K562 (cell line): Measurements from ENCODE around the gene ORMDL3. TPM values are rescaled to one million over a fixed set of nuclear protein-coding genes. Genes with fewer than 3 reads are reported as not detected.

Source experiments
- ARNT ChIP-seq, 2 experiments: fragments of 450-650 bp; IDR thresholded peaks; 2 replicates each; pipeline ENCODE4 v1.6.1; 2016; ENCODE audit warnings: mild to moderate bottlenecking in 1 of 2
- BRF1 ChIP-seq: IDR thresholded peaks from 3 replicates; pipeline ENCODE4 v1.6.1; 2011; ENCODE audit warnings: borderline replicate concordance, mild to moderate bottlenecking; ENCODE audit not compliant: insufficient read length; ENCODE audit errors: extremely low read depth
- CHD4 ChIP-seq: fragments of 200-600 bp; sonication (generic); IDR thresholded peaks from 3 replicates; pipeline ENCODE4 v1.6.1; 2012; ENCODE audit warnings: low read depth, mild to moderate bottlenecking, mixed read lengths, low read length, inconsistent platforms; ENCODE audit not compliant: insufficient read depth, insufficient replicate concordance, poor library complexity, severe bottlenecking
- FOXK1 ChIP-seq: sonication (generic); formaldehyde crosslinking; IDR thresholded peaks from 2 replicates; pipeline ENCODE4 v1.8.0; 2022; ENCODE audit warnings: missing genetic modification reagents, mild to moderate bottlenecking, borderline replicate concordance
- LEF1 ChIP-seq: fragments of 450-650 bp; IDR thresholded peaks from 2 replicates; pipeline ENCODE4 v1.6.1; 2016; ENCODE audit warnings: mild to moderate bottlenecking
- MECOM ChIP-seq: fragments of 250-450 bp; sonication (Bioruptor Pico); IDR thresholded peaks from 2 replicates; pipeline ENCODE4 v1.8.0; 2022; ENCODE audit warnings: inconsistent platforms
- SAFB2 ChIP-seq: fragments of 200-400 bp; formaldehyde crosslinking; IDR thresholded peaks from 2 replicates; pipeline ENCODE4 v1.6.1; 2018; ENCODE audit warnings: borderline replicate concordance, low read length, low read depth, moderate library complexity; ENCODE audit not compliant: severe bottlenecking
- TAF15 ChIP-seq: fragments of 200-400 bp; formaldehyde crosslinking; IDR thresholded peaks from 2 replicates; pipeline ENCODE4 v1.6.1; 2017; ENCODE audit warnings: mild to moderate bottlenecking, low read depth, low read length, moderate library complexity
- ZNF121 ChIP-seq: sonication (generic); formaldehyde crosslinking; conservative IDR thresholded peaks from 2 replicates; pipeline ENCODE4 v1.8.0; 2022; ENCODE audit warnings: missing genetic modification reagents
- ZNF644 ChIP-seq: fragments of 200-800 bp; sonication (Bioruptor generic); IDR thresholded peaks from 2 replicates; pipeline ENCODE4 v1.6.1; 2016; ENCODE audit warnings: low read depth, missing genetic modification characterization, missing compliant biosample characterization
- polyA plus RNA-seq, 8 experiments: library from polyadenylated mRNA; depleted of rRNA in 4 of 8; stranded (reverse) in 5 of 8; unstranded in 3 of 8; fragments of >200 nt; fragmentation: Nextera tagmentation in 2 of 8; fragmentation: Illumina TruSeq in 1 of 8; extraction: Ambion mirVana in 2 of 8; extraction: Trizol in 1 of 8; gene quantifications; 2 replicates each; pipeline versions ENCODE4 v1.2.1 to v1.2.3, GENCODE V29; 2011 to 2014; ENCODE audit warnings: inconsistent platforms in 1 of 8, missing spikeins in 1 of 8
- total RNA-seq, 7 experiments: library from RNA; depleted of rRNA in 6 of 7; stranded (reverse); fragments of >200 nt in 6 of 7; fragmentation: Illumina TruSeq in 2 of 7; extraction: Trizol in 2 of 7; gene quantifications; 2 replicates each; pipeline versions ENCODE4 v1.2.1 to v1.2.3, GENCODE V29; 2011 to 2021; ENCODE audit warnings: low replicate concordance in 1 of 7
- TF ChIP-seq, protein P1 (sequence below): fragments of 250-450 bp; sonication (Bioruptor Pico); IDR thresholded peaks from 2 replicates; pipeline ENCODE4 v1.4.0; 2020; ENCODE audit warnings: mild to moderate bottlenecking
- TF ChIP-seq, protein P2 (sequence below): sonication (generic); formaldehyde crosslinking; IDR thresholded peaks from 2 replicates; pipeline ENCODE4 v1.8.1; 2022; ENCODE audit warnings: missing genetic modification reagents
- TF ChIP-seq, protein P3 (sequence below), 2 experiments: fragments of 250-450 bp in 1 of 2; fragments of 450-650 bp in 1 of 2; sonication (Bioruptor Pico) in 1 of 2; IDR thresholded peaks; 2 replicates each; pipeline versions ENCODE4 v1.6.1 to v1.8.0; 2016 to 2021; ENCODE audit warnings: mild to moderate bottlenecking in 2 of 2, moderate library complexity in 2 of 2, missing compliant biosample characterization in 1 of 2, missing genetic modification characterization in 1 of 2
- TF ChIP-seq, protein P4 (sequence below): sonication (generic); formaldehyde crosslinking; IDR thresholded peaks from 2 replicates; pipeline ENCODE4 v1.8.0; 2022; ENCODE audit warnings: mild to moderate bottlenecking, missing genetic modification reagents
- TF ChIP-seq, protein P5 (sequence below): fragments of 250-450 bp; sonication (Bioruptor Pico); IDR thresholded peaks from 2 replicates; pipeline ENCODE4 v1.8.0; 2021; ENCODE audit warnings: borderline replicate concordance, mild to moderate bottlenecking, moderate library complexity; ENCODE audit not compliant: poor library complexity, severe bottlenecking
- TF ChIP-seq, protein P6 (sequence below): fragments of 200-800 bp; sonication (Bioruptor generic); IDR thresholded peaks from 2 replicates; pipeline ENCODE4 v1.6.1; 2016; ENCODE audit warnings: missing genetic modification characterization, missing compliant biosample characterization

Gene ORMDL3
- total and polyA plus RNA-seq, 9 of the 15 experiments (the other 6 are each of a cell fraction or from before 2014, with no cell fraction given), result 2.7 to 57.4 (median 27.1) TPM

DNA sequence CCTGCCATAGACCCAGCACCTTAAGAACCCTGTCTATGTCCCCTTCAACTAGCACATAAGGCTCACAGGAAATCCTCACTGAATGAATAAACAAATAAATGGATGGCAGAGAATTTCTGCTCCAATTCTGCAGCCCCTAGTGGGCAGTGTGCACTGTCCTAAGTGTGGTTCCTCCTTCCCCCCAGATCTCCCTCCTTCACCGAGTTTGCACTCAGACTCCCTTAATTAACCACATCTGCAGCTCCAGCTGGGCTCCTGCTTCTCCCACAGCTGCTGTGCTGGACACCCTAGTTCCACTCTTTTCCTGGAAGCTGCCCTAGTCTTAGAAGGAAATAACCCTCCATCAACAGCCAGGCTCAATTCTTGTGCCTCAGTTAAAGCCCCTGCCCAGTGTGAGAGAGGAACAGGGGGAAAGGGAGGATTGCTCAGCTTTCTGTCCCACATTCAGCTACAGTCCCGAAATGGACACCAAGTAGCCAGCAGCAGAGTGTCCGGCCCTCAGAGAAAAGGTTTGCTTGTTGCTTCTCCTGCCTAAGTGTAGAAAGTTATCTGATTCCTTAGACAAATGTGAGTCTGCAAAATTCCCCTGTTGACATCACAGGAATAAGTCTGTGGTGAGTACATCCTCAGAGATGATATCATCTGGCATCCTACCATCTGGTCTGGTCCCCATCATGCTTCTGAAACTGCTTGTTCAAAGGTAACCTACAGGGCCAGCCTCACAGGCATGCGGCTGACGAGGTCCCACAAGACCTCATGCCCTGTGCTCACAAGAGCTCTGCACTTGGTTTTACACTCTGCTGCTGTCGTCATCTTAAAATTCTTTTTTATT is 12.4 kb upstream of the ORMDL3 start (continued):
- TF ChIP-seq, protein P1, sequence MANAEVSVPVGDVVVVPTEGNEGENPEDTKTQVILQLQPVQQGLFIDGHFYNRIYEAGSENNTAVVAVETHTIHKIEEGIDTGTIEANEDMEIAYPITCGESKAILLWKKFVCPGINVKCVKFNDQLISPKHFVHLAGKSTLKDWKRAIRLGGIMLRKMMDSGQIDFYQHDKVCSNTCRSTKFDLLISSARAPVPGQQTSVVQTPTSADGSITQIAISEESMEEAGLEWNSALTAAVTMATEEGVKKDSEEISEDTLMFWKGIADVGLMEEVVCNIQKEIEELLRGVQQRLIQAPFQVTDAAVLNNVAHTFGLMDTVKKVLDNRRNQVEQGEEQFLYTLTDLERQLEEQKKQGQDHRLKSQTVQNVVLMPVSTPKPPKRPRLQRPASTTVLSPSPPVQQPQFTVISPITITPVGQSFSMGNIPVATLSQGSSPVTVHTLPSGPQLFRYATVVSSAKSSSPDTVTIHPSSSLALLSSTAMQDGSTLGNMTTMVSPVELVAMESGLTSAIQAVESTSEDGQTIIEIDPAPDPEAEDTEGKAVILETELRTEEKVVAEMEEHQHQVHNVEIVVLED, result no peak
- TF ChIP-seq CHD4 (no peak), ZNF121 (no peak), SAFB2 (no peak), ARNT (IDR thresholded peaks at IDR 0.05) (no peak), MECOM (CRISPR knock-in tag) (no peak), FOXK1 (no peak), LEF1 (peak; percentile 65; the same call in 1 of the 2 replicates), BRF1 (no peak), ZNF644 (tag) (no peak), TAF15 (no peak)
- TF ChIP-seq, protein P2, sequence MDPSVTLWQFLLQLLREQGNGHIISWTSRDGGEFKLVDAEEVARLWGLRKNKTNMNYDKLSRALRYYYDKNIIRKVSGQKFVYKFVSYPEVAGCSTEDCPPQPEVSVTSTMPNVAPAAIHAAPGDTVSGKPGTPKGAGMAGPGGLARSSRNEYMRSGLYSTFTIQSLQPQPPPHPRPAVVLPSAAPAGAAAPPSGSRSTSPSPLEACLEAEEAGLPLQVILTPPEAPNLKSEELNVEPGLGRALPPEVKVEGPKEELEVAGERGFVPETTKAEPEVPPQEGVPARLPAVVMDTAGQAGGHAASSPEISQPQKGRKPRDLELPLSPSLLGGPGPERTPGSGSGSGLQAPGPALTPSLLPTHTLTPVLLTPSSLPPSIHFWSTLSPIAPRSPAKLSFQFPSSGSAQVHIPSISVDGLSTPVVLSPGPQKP (CRISPR knock-in tag), result no peak
- TF ChIP-seq, protein P3, sequence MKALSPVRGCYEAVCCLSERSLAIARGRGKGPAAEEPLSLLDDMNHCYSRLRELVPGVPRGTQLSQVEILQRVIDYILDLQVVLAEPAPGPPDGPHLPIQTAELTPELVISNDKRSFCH (CRISPR knock-in tag; IDR thresholded peaks at IDR 0.05), result no peak
- TF ChIP-seq, protein P3 (tag; IDR thresholded peaks at IDR 0.05), result no peak
- TF ChIP-seq, protein P4, sequence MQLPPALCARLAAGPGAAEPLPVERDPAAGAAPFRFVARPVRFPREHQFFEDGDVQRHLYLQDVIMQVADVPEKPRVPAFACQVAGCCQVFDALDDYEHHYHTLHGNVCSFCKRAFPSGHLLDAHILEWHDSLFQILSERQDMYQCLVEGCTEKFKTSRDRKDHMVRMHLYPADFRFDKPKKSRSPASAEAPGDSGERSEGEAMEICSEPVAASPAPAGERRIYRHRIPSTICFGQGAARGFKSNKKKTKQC, result no peak
- TF ChIP-seq, protein P5, sequence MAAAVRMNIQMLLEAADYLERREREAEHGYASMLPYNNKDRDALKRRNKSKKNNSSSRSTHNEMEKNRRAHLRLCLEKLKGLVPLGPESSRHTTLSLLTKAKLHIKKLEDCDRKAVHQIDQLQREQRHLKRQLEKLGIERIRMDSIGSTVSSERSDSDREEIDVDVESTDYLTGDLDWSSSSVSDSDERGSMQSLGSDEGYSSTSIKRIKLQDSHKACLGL (CRISPR knock-in tag), result no peak
- TF ChIP-seq, protein P6, sequence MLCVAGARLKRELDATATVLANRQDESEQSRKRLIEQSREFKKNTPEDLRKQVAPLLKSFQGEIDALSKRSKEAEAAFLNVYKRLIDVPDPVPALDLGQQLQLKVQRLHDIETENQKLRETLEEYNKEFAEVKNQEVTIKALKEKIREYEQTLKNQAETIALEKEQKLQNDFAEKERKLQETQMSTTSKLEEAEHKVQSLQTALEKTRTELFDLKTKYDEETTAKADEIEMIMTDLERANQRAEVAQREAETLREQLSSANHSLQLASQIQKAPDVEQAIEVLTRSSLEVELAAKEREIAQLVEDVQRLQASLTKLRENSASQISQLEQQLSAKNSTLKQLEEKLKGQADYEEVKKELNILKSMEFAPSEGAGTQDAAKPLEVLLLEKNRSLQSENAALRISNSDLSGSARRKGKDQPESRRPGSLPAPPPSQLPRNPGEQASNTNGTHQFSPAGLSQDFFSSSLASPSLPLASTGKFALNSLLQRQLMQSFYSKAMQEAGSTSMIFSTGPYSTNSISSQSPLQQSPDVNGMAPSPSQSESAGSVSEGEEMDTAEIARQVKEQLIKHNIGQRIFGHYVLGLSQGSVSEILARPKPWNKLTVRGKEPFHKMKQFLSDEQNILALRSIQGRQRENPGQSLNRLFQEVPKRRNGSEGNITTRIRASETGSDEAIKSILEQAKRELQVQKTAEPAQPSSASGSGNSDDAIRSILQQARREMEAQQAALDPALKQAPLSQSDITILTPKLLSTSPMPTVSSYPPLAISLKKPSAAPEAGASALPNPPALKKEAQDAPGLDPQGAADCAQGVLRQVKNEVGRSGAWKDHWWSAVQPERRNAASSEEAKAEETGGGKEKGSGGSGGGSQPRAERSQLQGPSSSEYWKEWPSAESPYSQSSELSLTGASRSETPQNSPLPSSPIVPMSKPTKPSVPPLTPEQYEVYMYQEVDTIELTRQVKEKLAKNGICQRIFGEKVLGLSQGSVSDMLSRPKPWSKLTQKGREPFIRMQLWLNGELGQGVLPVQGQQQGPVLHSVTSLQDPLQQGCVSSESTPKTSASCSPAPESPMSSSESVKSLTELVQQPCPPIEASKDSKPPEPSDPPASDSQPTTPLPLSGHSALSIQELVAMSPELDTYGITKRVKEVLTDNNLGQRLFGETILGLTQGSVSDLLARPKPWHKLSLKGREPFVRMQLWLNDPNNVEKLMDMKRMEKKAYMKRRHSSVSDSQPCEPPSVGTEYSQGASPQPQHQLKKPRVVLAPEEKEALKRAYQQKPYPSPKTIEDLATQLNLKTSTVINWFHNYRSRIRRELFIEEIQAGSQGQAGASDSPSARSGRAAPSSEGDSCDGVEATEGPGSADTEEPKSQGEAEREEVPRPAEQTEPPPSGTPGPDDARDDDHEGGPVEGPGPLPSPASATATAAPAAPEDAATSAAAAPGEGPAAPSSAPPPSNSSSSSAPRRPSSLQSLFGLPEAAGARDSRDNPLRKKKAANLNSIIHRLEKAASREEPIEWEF, result no peak
